Prostate gland (tissue), 1 donor: ENCODE data around the gene BMPER.

Source experiments
- POLR2A ChIP-seq: fragments of 450-650 bp; IDR thresholded peaks from one replicate; pipeline ENCODE4 v1.6.1; 2016; ENCODE audit warnings: antibody characterized with exemption, mild to moderate bottlenecking
- POLR2AphosphoS5 ChIP-seq: sonication (generic); formaldehyde crosslinking; IDR thresholded peaks from one replicate; pipeline ENCODE4 v1.6.1; 2017; ENCODE audit warnings: antibody characterized with exemption

GRCh38 chr7:33979300-33979806, 74.0 kb downstream of the BMPER start:
- no peak for TF ChIP-seq POLR2A
- no peak for TF ChIP-seq POLR2AphosphoS5
